GM18507 (cell line): ENCODE results near the gene PRKCA.
"Not testable (repeated sequence)": the region's sequence is repeated elsewhere in the genome, so short reads cannot be mapped to it uniquely, and the experiment has no call there.

ENCODE experiments used
- DNase-seq: peaks from one replicate; pipeline ENCODE4 v3.0.0; 2011; ENCODE audit warnings: low read depth; ENCODE audit not compliant: insufficient read length; ENCODE audit errors: extremely low spot score
- FAIRE-seq: peaks from 2 replicates; lab custom pipeline; 2011; peaks lifted over from hg19 to GRCh38; lab: Jason Lieb, UNC

Gene PRKCA

GRCh38 chr17:66449418-66449977 lies 147.1 kb downstream of the PRKCA start:
- FAIRE-seq (no peak), DNase-seq (no peak)

GRCh38 chr17:66450008-66450851 lies 147.8 kb downstream of the PRKCA start:
- no peak for DNase-seq
- no peak for FAIRE-seq

- no peak for DNase-seq
- FAIRE-seq, result no peak
Measured at GRCh38 chr17:66450852-66451158, 148.4 kb downstream of the PRKCA start.

- no peak for DNase-seq
- no peak for FAIRE-seq
Measured at GRCh38 chr17:66451188-66452149, 149.1 kb downstream of the PRKCA start.

- FAIRE-seq, result no peak
- no peak for DNase-seq
Measured at GRCh38 chr17:66455060-66455459, 152.6 kb downstream of the PRKCA start.

GRCh38 chr17:66457499-66457898 lies 155.1 kb downstream of the PRKCA start:
- DNase-seq, FAIRE-seq: not testable (repeated sequence)

GRCh38 chr17:66458782-66459181 lies 156.4 kb downstream of the PRKCA start:
- no peak for FAIRE-seq
- DNase-seq, result no peak

- no peak for DNase-seq
- FAIRE-seq, result no peak
Measured at GRCh38 chr17:66459811-66460270, 157.4 kb downstream of the PRKCA start.

GRCh38 chr17:66460558-66460957 lies 158.1 kb downstream of the PRKCA start:
- no peak for FAIRE-seq
- no peak for DNase-seq

GRCh38 chr17:66461343-66461995 lies 159.1 kb downstream of the PRKCA start:
- FAIRE-seq (no peak), DNase-seq (no peak)

GRCh38 chr17:66462010-66462409 lies 159.6 kb downstream of the PRKCA start:
- FAIRE-seq (no peak), DNase-seq (no peak)

- FAIRE-seq (no peak), DNase-seq (no peak)
Measured at GRCh38 chr17:66464921-66465320, 162.5 kb downstream of the PRKCA start.

- FAIRE-seq (no peak), DNase-seq (no peak)
Measured at GRCh38 chr17:66465701-66466100, 163.3 kb downstream of the PRKCA start.

- DNase-seq (no peak), FAIRE-seq (no peak)
Measured at GRCh38 chr17:66466106-66466820, 163.8 kb downstream of the PRKCA start.

- DNase-seq, result no peak
- no peak for FAIRE-seq
Measured at GRCh38 chr17:66466840-66467367, 164.5 kb downstream of the PRKCA start.

- DNase-seq (no peak), FAIRE-seq (no peak)
Measured at GRCh38 chr17:66467766-66468165, 165.4 kb downstream of the PRKCA start.

GRCh38 chr17:66468241-66469087 lies 166.1 kb downstream of the PRKCA start:
- DNase-seq, result no peak
- no peak for FAIRE-seq

- no peak for FAIRE-seq
- no peak for DNase-seq
Measured at GRCh38 chr17:66469088-66469442, 166.7 kb downstream of the PRKCA start.
